Measurements from ENCODE around the gene TRAF3. TPM values are rescaled to one million over a fixed set of nuclear protein-coding genes. Genes with fewer than 3 reads are reported as not detected.

TRAF3 gene, protein sequence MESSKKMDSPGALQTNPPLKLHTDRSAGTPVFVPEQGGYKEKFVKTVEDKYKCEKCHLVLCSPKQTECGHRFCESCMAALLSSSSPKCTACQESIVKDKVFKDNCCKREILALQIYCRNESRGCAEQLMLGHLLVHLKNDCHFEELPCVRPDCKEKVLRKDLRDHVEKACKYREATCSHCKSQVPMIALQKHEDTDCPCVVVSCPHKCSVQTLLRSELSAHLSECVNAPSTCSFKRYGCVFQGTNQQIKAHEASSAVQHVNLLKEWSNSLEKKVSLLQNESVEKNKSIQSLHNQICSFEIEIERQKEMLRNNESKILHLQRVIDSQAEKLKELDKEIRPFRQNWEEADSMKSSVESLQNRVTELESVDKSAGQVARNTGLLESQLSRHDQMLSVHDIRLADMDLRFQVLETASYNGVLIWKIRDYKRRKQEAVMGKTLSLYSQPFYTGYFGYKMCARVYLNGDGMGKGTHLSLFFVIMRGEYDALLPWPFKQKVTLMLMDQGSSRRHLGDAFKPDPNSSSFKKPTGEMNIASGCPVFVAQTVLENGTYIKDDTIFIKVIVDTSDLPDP
- total RNA-seq: 23.0 and 43.4 TPM in 2 replicates

DNA sequence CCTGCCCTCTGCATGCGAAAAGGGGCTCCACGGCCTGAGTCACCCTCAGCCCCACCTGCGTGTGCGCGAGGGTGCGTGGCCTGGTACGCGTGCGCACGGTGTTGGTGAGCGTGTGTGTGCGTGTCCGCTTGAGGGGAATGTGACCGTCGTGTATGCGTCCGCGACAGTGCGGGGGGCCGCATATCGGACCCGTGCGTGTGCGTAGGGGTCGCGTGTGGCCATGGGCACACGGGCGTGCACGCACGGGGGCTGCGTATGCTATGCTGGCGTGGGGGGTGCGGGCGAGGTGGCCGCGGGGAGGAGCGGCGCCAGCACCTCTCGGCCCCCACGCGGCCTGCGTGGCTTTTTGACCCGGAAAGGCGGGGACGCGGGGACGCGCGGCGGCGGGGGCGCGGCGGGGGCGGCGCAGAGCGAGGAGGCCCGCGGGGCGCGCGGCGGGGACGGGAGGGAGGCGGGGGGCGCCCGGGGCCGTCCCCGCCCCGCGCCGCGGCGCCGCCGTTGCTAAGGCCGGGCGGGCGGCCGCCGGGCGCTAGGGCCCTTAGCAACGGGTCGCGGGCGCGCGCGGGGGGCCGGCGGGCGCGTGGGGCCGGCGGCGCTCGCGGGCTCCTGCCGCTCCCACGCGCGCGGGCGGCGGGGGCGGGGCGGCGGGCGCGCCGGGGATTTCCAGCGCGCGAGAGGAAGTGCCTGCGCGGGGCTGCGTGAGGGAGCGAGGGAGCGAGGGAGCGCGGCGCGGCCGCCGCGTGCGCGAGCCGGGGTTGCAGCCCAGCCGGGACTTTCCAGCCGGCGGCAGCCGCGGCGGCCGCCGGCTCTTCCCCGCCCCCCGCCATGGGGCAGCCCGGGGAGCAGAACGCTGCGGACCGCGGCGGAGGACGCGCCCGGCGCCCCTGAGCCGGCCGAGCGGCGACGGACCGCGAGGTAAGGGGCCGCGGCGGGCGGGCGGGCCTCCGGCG is at the start of gene TRAF3:
Gene TRAF3 (plus strand): TSS at position 689 of the 950 bp plus-strand sequence. CDS start 92,753 bp downstream, outside the sequence.

DNA sequence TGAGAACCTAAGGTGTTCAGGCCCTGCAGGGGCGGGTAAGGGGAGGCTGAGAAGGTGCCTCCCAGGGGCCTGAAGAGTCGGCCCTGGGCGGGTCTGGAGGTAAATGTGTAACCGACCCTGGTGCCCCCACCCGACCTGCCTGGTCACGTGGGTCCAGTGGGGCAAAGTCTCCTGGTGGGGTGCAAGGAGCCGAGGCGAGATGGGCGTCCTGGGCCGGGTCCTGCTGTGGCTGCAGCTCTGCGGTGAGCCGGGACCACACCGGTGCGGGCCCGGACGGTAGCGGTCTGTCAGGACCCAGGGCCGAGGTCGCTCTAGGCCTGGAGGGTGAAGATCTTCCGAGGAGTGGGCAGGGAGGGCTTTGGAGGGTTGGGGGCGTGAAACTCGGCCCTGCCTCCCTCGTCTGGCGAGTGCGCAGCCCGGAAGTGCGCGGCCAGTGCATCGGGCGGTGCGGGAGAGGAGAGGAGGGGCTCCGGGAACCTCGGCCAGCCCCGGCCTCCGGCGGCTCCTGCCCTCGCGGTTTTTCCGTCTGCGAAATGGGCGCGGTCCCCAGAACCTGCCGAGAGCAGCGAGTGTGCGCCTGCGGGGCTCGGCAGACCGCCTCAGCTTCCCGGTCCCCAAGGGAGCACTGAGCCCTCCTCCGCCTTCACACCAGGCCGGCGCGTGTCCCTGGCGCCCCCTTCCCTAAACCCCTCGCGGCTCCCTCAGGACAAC is 145.4 kb downstream of the TRAF3 start, which contains the start of gene AMN:
Gene AMN (plus strand): TSS at position 174 of the 711 bp plus-strand sequence. CDS start 26 bp downstream, at position 200.

Other genes with a start within 250 kb of the TRAF3 start
- 22.2 and 22.8 TPM in 2 replicates for gene RCOR1, start 184.8 kb upstream of the TRAF3 start, total RNA-seq
- gene AMN, start 145.2 kb downstream of the TRAF3 start, total RNA-seq: 0.96 and 4.7 TPM in 2 replicates